Measurements from ENCODE around the gene NCBP2L.
"Not testable (repeated sequence)": the region's sequence is repeated elsewhere in the genome, so short reads cannot be mapped to it uniquely, and the experiment has no call there.

NCBP2L gene

GRCh38 chrX:107753187-107753586 lies 24.3 kb upstream of the NCBP2L start:
- DNase-seq: no peak

DNA sequence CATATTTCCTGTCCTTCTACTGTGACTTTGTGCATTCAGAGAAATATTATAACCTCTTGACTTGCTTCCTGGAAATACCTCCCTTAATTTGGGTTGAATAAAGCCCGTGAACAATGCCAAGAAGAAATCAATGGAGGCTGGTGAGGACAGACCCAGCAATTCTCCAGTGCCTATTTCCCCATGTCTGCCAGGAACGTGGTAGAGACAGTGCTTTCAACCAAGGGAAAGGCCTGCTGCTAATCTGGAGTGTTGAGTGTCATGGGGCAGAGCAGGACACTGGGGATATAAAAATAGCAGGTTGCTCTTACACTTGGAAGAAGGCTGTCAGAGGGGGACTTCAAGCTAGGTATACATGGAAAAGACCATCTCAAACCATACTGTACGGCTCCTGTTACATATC lies 21.8 kb upstream of the NCBP2L start:
- no peak for DNase-seq

DNA sequence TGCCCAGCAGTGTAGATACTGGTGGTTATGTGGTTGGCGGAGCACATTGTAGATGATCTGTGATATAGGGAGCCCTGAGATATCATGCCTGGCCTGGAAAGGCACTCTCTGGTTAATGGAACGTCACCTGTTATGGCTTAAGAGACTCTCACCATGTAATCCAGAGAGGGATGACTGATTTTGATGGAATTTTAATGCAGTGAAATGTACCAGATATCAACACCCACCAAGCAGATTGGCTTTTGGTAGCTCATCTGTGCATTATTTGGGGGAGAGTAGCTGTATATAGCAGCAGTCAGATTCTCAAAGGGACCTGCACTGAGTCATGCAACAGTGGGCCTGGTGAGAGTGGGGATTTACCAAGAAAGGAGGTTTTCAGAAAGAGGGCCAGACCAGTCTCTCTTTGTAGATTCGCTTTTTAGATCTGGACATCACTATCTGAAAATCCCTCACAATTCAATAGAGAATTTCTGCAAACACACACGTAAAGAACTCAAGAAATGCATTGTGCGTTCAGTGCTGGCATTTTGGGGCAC lies 19.2 kb upstream of the NCBP2L start:
- no peak for DNase-seq

GRCh38 chrX:107760304-107761077 lies 17.0 kb upstream of the NCBP2L start:
- DNase-seq: no peak

DNA sequence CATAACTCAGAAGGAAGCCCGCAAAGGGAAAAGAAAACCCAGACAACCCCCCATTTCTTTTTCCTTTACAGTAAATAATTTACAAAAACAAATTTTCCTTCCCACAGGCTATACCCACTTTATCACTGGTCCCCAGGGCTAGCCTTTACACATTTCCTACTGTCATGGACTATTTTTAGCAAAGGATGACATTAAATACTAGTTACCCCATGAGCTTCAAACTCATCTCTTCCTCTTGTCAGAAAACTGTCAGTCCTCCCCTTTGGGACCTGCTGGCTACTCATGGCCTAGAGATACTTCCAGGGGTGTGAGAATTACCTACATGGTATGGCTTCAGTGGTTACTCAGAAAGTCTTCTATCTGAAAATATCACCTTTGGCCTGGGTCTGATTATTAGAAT lies 13.9 kb upstream of the NCBP2L start:
- DNase-seq: no peak

DNA sequence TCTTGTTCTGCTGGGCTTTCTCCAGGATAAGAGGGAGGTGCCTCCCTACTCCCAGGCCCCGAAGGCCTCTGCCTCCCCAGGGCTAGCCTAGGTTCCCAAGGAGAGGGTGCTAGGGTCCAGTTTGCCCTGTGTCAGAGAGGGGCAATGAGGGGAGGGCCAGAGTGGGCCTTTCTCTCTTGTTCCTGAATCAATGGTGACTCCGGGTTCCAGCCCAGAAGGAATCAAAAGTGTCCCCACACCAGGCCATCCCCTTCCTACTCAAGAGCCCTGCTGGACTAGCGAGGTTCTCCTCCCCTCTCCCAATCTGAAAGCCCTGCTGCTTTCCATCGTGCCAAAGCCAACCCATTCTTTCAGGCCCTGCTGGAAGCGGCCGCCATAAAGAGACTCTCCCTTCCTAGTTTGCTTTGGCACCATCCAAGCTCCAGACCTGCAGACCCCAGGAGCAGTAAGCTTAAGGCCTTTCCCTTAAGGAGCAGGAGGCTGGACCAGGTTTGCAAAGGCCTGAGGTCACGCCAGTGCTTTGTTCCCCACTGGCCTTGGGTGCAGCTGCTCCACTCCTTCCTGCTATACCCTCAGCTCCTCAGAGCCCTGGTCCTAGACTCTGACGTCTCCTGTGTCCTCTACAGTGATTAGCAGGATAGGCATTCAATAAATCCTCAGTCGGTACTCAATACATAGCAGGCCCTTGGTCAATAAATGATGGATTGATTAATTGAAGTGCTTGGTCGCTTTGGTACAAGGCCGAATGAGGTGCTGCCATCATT lies 12.5 kb upstream of the NCBP2L start:
- no peak for DNase-seq

GRCh38 chrX:107766470-107767150 lies 10.9 kb upstream of the NCBP2L start:
- peak in 1 of 2 experiments; percentile 16 for DNase-seq

DNA sequence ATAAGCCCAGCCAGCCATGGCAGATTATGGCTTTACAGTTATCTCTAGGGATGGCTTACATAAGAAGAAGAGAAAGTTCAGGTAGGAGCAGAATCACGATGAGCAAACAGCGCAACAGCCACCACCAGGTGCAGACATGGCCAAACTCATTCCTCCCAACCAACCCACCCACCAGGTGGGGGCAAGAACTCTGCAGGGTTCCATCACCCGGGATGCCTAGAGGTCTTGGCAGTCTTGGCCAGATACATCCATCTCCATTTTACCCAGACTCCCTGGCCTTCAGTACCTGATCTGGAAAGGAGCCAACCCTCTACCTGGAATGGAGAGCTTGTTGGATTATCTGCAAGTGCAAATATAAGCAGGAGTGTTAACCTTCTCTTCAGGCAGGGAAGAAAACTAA lies 9.5 kb upstream of the NCBP2L start:
- DNase-seq: no peak

DNA sequence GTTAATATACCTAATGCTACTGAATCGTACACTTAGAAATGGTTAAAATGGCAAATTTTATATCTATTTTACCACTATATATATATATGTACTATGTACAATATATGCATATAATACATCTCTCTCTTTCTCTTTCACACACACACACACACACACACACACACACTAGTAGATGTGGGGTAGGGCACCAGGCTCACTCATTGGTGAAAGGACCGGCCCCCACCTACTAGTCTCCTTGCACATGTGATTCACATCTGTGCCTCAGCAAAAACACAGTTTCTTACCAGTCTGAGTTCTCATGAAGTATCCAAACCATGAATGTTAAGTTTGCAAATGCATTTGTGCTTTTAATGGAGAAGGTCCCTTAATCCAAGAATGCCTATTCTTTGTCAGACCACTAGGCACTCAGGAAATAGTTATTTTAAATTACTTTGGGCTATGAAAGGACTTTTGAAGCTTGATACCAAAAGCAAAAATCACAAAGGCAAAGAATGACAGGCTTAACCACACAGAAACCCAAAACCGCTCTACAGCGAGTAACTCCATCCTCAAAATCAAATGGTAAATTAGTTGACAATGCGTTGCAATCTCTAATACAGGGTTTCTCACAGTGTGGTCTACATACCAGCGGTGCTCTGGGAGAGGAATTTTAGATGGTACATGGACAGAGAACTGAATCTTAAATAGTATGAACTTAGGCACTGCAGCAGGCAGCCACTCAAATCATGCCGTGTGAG lies 7.8 kb upstream of the NCBP2L start:
- no peak for DNase-seq

GRCh38 chrX:107773206-107773605 lies 4.3 kb upstream of the NCBP2L start:
- DNase-seq: no peak

DNA sequence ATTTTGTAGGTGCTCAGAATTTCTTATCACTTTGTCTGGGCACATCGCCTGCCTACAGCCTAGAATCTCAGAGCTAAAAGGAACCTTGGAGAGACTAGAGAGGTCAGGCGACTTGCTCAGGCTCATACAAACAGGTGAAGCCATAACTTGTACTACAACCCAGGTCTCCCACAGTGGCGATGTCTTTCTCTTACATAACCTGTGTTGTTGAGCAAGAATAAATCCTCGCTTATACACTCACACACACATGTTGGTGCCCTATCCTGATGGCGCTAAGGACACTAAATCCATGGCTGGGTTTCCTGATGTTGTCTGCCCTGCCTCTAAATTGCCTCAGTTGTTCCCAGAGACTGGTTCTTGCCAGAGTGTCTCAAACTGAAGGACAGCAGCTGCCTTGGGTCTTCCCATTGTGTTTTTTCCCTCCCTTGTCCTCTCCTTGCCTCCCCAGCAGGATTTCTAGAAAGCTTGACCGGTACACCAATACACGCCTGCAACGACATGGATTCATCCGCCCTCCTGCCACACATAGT lies 3.6 kb upstream of the NCBP2L start:
- DNase-seq: no peak

DNA sequence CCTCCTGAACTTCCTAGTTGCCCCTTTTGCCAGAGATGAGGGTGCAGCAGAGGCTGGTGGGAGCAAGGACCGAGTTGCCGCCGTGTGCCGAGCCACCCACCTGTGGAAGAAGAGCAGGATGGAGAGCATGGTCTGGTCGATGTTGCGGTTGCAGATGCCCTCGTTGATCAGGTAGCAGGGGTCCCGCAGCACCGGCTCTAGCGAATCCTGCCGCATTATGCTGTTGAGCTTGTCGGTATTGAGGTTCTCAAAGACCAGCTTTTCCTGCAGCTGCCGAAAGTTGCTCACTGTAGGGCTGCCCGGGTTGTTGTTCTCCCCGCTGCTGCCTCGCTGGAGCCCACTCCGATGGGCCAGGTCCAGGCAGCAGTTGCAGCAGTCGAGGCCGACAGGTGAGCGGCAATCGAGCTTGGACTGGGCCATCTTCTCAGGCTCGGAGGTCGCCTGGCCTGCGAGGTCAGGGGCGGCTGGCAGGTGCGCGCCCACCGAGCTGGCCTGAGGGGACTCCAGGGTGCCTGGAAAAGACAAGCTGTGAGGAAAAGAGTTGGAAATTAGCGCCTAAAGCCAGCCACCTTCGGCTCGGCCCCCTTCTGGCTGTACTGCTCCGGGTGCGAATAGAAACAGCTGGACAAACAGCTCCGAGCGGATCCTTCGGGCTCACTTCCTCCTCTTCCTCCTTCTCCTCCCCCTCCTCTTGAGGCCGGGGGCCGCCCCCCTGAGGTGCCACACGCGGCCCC lies 2.4 kb upstream of the NCBP2L start:
- no peak for DNase-seq

DNA sequence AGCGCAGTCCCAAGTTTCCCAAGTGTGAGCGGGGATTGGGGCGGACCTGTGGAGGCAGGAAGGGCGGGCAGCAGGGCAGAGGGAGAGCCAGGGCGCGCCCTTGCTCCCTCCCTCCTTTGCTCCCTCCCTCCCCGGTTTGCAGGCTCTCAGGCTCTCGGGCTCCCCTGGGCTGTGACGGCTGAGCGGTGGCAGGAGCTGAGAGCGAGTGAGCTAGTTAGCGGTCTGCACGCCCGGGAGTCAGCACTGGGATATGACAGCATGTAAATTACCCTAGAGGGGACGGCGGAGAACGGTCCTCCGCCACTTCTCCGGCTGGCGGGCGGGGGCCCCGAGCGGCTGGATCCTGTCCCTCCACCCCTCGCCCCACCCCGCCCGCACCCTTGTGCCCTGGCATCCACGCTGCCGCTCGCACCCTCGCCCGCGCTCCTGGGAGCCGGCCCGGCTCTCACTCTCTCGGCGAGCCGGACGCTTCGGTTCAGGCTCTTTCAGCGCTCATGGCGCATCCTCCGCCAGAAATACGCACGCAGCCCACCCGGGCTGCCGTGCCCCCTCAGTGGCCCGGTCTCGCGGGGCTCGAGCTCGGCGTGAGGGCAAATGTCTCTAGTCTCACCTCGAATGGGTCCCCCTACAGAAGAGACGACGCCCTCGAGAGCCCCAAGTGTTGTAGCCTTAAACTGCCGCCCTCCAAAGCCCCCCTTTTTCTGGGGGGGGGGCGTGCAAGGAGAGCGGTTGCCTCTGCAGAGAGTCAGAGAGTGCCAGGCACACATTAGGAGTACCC lies 1.6 kb upstream of the NCBP2L start, which contains the start of gene TSC22D3:
TSC22D3 (minus strand) TSS at position 54 of the 778 bp plus-strand sequence. CDS start 368 bp downstream, outside the sequence.
- DNase-seq: no peak

GRCh38 chrX:107776649-107777535 lies 641 bp upstream of the NCBP2L start:
- peak; percentile 52 to 84 for DNase-seq

- no peak for DNase-seq
Observed at GRCh38 chrX:107780525-107780924, 3.0 kb downstream of the NCBP2L start.

DNA sequence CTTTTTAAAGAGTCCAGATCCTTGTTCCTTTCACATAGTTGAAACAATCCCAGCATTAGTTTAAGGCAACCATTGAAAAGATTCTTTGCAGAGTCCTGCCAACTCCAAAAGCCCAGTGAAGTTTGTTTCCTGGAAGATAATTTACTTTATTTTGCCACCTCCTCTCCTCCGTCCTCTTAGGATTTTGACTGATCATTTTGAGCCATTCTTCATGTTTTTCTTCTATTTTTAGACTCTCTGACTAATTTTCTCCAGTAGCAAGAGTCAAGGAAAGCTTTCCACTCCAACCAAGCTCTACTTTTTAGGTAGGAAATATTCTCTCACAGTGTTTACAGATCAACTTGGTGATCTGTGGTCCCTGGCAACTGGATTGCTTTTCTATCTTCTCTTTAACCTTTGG lies 10.3 kb downstream of the NCBP2L start:
- no peak for DNase-seq

GRCh38 chrX:107804427-107804826 lies 26.9 kb downstream of the NCBP2L start:
- no peak for DNase-seq

DNA sequence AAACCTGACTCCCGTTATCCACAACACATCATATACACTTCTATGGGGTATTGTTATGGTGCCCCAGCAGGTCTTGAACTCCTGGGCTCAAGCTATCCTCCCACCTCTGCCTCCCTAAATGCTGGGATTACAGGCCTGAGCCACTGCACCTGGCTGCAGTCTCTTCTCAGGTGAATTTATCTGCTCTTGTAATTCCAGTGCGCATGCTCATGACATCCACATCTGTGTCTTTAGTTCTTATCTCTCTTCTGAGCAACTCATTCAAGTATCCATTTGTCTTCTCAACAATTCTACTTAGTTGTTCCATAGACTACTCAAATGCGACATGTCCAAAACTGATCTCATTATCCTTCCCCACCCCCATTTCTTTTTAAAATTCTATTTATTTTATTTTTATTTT lies 27.6 kb downstream of the NCBP2L start:
- no peak for DNase-seq

- DNase-seq: not testable (repeated sequence)
Observed at GRCh38 chrX:107810053-107810452, 32.5 kb downstream of the NCBP2L start.
